Measurements from ENCODE around the gene HJV.

The HJV gene

DNA sequence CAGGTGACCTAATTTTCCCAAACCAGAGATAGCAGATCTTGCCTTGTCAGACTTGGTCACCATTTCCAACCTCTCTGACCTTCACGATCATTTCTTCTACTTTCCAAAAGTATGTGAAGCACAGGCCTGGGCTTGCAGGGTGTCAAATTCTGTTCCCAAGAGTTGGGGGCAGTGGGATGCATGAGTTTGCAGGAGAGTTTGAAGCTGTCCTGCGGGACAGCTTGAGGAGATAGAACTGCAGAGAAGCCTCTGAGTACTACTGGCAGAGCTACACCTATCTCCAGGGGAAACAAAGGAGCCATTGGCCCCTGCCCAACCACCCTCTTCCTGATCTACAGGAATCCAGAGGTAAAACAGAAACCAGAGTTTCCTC, 36.4 kb downstream of the HJV start:
- DNase-seq (ENCODE audit: low spot score in 2 of 2) = no peak
- Mint-ChIP-seq H3K4me1 (peaks cover 67% of the 10 kb centered on the region), H3K27ac (ENCODE audit: low read depth) (peak overlapping the region; percentile 85), H3K36me3 (ENCODE audit: insufficient read depth) (peaks cover 4% of the 10 kb centered on the region), H3K27me3 (no peaks in the 10 kb centered on the region), H3K4me3 (peak overlapping the region; percentile 49), H3K9me3 (no peaks in the 10 kb centered on the region)
- no peak for ATAC-seq (replicated peaks; ENCODE audit: extremely low read depth, poor library complexity, severe bottlenecking)

DNA sequence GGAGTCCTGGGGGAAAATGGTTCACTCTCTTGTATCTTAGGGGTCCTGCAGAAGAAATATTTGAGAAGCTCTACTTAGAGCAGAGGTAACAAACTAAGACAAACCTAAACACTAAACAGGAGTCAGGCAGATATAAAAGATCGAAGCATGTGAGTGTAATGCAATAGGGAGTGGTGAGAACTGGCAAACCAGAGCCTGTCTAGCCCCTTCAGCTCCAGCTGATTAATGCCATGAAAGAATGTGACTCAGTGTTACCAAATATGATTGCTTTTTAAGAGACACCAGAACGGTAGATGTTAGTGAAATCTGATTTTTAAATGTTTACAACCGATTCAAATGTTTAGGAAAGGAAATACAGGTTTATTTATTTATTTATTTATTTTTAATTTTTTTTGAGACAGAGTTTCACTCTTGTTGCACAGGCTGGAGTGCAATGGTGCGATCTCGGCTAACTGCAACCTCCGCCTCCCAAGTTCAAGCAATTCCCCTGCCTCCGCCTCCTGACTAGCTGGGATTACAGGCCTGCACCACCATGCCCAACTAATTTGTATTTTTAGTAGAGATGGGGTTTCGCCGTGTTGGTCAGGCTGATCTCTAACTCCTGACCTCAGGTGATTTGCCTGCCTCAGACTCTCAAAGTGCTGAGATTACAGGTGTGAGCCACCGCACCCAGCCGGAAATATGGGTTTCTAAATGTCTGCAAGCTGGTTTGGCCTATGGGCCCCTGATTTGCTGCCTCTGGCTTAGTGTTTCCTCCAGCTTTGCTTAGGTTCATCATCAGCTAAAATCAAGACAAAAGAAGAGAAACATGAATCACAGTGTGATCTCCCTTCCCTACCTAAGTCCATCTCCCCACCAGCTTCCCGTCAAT, 37.3 kb downstream of the HJV start:
- Mint-ChIP-seq H3K36me3 (ENCODE audit: insufficient read depth) (peaks cover 4% of the 10 kb centered on the region), H3K4me3 (peak overlapping the region; percentile 49), H3K9me3 (no peaks in the 10 kb centered on the region), H3K4me1 (peaks cover 65% of the 10 kb centered on the region), H3K27me3 (no peaks in the 10 kb centered on the region), H3K27ac (ENCODE audit: low read depth) (peak overlapping the region; percentile 85)
- DNase-seq (ENCODE audit: low spot score in 2 of 2) (peak in 1 of 2 donors; percentile 30), ATAC-seq (replicated peaks; ENCODE audit: extremely low read depth, poor library complexity, severe bottlenecking) (peak; percentile 49)

DNA sequence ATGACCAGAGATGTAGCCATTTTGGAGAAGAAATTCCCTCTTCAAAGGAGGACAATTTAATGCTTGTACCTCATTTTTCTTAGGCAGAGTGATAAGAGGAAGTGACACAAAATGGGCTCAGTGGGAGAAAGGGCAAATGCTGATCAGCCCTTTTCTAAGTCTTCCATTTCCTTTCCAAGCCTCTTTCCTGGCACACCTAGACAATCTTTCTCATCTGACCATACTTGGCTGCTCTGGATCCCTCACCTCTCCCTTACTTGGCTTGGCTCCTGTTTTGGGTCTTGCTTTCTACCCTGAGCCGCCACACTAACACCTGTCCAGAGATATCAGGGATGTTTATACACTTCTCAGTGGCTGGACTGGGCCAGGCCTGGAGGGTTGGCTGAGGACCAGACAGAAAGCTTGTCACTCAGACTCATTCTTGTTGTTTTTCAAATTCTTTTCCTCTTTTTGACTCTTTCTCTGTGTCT, 38.3 kb downstream of the HJV start:
- Mint-ChIP-seq H3K36me3 (ENCODE audit: insufficient read depth) (peaks cover 5% of the 10 kb centered on the region), H3K4me1 (peaks cover 58% of the 10 kb centered on the region), H3K27ac (ENCODE audit: low read depth) (peak overlapping the region; percentile 85), H3K4me3 (no peak overlapping the region), H3K9me3 (no peaks in the 10 kb centered on the region), H3K27me3 (no peaks in the 10 kb centered on the region)
- DNase-seq (ENCODE audit: low spot score in 2 of 2) (no peak), ATAC-seq (replicated peaks; ENCODE audit: extremely low read depth, poor library complexity, severe bottlenecking) (no peak)

DNA sequence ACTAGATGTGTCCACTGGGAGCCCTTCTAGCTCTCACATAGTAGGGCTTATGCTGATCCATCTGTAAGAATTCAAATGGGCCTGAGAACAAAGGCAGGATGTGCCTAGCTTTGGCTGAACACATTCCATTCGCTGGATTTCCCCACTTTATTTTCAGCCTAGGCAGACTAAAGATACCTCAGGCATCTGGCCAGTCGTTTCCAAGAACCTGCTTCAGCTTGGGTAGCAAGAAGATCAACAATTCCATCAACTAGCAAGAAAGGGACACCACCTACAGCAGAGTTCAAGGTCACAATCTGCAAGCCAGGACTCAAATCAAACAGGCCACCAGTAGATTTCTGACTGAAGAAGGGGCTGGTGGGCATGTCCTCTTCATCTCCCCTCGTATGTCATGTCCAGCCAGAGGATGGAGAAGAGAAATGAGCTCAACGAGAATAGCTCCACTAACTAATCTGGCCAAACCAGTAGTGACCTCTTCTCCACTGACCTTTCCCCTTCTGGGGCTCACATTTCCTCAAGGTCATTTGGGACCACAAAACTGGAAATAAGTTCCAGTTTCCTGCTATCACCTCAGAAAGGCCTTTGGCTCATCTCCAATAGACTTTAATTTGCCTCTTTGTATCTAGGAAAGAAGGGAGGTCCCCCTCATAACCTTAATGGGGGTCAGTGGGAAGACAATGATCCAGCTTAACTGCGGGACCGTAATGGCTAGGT, 39.4 kb downstream of the HJV start:
- Mint-ChIP-seq H3K4me3 (no peak overlapping the region), H3K27me3 (no peaks in the 10 kb centered on the region), H3K4me1 (peaks cover 51% of the 10 kb centered on the region), H3K27ac (ENCODE audit: low read depth) (peak overlapping the region; percentile 85), H3K36me3 (ENCODE audit: insufficient read depth) (peaks cover 11% of the 10 kb centered on the region), H3K9me3 (no peaks in the 10 kb centered on the region)
- no peak for ATAC-seq (replicated peaks; ENCODE audit: extremely low read depth, poor library complexity, severe bottlenecking)
- no peak for DNase-seq (ENCODE audit: low spot score in 2 of 2)

DNA sequence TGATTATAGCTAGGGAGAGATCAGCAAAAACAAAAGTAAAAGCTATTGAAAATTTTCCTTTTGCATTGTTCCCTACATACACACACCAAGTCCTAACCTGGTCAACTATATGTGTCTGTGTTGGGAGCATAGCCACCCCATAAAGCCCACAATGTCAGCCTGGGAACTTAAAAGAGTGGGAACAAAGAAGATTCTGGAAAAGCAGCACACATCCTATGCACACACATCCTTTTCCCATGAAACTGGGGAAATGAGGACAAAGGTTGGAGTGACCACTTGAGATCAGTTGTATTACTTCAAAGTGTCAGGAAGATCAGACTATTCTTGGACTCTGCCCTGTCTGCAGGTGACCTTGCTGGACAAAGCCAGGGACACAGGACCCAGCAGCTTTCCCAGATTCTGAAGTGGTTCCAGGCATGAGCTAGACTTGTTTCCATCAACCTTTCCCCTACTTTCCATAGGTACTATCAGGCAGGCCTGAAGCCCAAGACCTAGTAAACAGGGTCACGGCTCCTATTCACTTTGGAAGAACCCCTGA, 41.0 kb downstream of the HJV start:
- Mint-ChIP-seq H3K9me3 (no peaks in the 10 kb centered on the region), H3K4me1 (peaks cover 42% of the 10 kb centered on the region), H3K27ac (ENCODE audit: low read depth) (no peak overlapping the region), H3K4me3 (no peak overlapping the region), H3K27me3 (no peaks in the 10 kb centered on the region), H3K36me3 (ENCODE audit: insufficient read depth) (peaks cover 12% of the 10 kb centered on the region)
- DNase-seq (ENCODE audit: low spot score in 2 of 2) = no peak
- no peak for ATAC-seq (replicated peaks; ENCODE audit: extremely low read depth, poor library complexity, severe bottlenecking)

DNA sequence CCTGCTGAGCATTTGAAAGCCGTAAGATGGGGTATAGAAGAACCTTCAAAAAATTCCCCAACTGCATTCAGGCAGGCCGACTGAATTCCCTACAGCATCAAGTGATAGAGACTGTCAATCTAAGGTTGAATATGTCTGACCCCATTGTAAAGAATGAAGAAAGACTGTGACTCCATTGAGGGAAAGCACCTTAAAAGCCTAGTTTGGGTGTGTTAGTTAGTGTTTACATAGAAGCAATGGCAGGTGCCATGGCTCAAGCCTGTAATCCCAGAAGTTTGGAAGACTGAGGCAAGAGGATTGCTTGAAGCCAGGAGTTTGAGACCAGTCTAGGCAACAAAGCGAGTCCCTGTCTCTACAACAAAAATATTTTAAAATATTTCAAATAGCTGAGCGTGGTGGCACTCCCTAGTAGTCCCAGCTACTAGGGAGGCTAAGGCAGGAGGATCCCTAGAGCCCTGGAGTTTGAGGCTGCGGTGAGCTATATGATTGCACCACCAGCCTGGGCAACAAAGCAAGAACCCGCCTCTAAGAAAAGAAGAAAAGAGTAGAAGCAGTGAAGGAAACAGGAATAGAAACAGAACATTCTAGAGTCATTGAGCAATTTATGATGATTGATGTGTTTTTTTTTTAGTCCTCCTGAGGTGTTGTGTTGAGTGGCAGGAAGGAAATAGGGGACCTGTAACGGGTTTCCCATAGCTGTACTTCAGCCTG, 41.6 kb downstream of the HJV start:
- H3K36me3 Mint-ChIP-seq (ENCODE audit: insufficient read depth) = peaks cover 12% of the 10 kb centered on the region
- peaks cover 39% of the 10 kb centered on the region for H3K4me1 Mint-ChIP-seq
- H3K27ac Mint-ChIP-seq (ENCODE audit: low read depth) = no peak overlapping the region
- no peak overlapping the region for H3K4me3 Mint-ChIP-seq
- ATAC-seq (replicated peaks; ENCODE audit: extremely low read depth, poor library complexity, severe bottlenecking) = peak; percentile 47
- H3K27me3 Mint-ChIP-seq = no peaks in the 10 kb centered on the region
- DNase-seq (ENCODE audit: low spot score in 2 of 2) = no peak
- H3K9me3 Mint-ChIP-seq = no peaks in the 10 kb centered on the region

DNA sequence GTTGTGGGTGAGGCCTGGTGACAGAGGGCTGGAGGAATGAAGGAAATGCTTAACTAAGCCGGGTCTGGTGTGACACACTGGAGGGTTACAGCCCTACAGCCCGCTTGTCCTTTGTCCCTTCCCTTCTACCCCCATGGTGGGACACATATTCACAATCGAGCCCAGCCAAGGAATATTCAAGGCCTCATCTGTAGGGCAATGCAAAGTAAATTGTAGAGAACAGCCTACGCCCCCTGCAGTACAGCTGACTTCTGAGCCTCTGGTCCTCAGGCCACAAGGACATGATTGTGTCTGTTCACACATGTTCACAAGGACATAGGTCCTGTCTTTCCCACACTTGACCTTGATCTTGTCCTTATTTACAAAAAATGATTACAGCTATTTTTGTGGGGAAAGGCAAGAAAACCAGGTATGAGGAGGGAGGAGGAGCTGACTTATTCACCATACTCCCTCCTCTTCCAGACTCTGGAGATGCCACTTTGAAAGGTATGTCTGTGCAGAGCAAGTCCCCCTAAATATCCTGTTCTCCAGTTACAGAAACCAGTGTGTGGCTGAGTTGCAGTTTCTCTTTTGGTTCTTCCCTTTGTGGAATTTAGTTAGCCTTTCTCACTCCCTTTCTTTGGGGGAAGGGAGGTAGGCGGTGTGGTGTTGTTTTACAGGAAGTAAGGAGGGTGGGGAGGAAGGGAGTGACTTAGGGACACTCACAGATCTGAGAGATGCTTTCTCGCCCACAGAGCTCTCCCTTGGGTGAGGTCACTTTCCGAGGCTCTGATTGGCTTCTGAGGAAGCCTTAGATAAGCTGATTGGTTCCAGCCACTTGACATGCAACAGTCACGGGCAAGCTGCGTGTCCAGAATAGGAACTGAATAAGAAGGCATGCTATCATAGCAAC, 42.4 kb downstream of the HJV start:
- peak in 1 of 2 donors; percentile 56 for DNase-seq (ENCODE audit: low spot score in 2 of 2)
- H3K36me3 Mint-ChIP-seq (ENCODE audit: insufficient read depth) = peaks cover 11% of the 10 kb centered on the region
- no peak overlapping the region for H3K27ac Mint-ChIP-seq (ENCODE audit: low read depth)
- H3K4me3 Mint-ChIP-seq = no peak overlapping the region
- peaks cover 34% of the 10 kb centered on the region for H3K4me1 Mint-ChIP-seq
- peak; percentile 76 for ATAC-seq (replicated peaks; ENCODE audit: extremely low read depth, poor library complexity, severe bottlenecking)
- no peaks in the 10 kb centered on the region for H3K9me3 Mint-ChIP-seq
- H3K27me3 Mint-ChIP-seq = no peaks in the 10 kb centered on the region

DNA sequence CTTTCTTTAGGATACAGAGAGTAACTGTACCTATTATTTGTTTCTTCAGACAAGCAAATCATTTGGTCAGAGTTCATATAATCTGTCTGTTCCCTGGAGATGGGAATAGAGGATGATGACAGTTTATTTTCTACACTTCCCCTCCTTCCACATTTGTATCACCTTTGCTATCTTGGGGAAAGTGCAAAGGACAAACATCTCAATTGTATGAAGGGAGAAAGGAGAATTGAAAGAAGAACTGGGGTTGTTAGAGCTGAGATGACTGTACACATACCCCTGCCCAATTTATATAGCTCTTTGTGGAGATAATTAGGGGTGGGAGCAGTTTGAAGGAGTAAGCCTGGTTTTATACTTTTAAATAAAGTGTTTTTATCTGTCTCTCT, 43.1 kb downstream of the HJV start:
- Mint-ChIP-seq H3K4me3 (no peak overlapping the region), H3K27me3 (no peaks in the 10 kb centered on the region), H3K9me3 (no peaks in the 10 kb centered on the region), H3K4me1 (peaks cover 28% of the 10 kb centered on the region), H3K27ac (ENCODE audit: low read depth) (no peak overlapping the region), H3K36me3 (ENCODE audit: insufficient read depth) (peaks cover 8% of the 10 kb centered on the region)
- DNase-seq (ENCODE audit: low spot score in 2 of 2) = no peak
- ATAC-seq (replicated peaks; ENCODE audit: extremely low read depth, poor library complexity, severe bottlenecking) = no peak

DNA sequence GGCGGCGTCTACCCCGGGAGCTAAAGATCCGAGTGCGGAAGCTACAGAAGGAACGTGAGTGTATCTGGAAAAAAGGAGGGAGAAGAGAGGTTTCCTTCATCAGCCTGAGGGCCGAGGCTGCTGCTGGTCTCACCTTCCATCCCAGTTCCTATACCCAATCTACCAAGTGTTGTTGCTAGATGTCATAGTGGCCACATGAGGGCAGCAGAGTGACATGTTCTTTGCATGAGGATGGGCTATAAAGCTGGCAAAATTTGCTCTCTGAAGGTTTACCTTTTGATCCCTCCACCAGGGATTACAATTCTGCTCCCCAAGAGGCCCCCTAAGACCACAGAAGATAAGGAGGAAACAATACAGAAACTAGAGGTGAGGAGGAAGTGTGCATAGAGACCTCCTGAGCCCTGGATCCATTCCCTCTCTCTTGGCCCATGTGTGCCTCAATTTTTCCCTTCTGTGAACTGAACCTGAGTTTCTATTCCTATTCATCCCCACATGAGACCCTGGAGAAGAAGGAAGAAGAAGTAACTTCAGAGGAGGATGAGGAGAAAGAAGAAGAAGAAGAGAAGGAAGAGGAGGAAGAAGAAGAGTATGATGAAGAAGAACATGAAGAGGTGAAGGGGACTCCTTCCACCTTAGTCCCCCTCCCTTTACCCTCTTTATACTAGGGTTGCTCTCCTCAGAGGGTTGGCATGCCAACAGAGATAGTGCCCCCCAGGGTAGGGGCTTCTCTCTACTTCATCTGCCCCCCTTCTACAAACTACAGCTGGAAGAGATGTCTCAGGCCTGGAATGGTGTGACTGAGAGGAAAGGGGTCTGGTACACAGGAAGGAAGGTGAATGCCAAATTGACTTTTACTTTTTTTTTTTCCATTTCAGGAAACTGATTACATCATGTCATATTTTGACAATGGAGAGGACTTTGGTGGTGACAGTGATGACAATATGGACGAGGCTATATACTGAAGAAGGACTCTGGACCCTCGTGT, 43.8 kb downstream of the HJV start:
- no peaks in the 10 kb centered on the region for H3K9me3 Mint-ChIP-seq
- peak; percentile 44 for ATAC-seq (replicated peaks; ENCODE audit: extremely low read depth, poor library complexity, severe bottlenecking)

DNA sequence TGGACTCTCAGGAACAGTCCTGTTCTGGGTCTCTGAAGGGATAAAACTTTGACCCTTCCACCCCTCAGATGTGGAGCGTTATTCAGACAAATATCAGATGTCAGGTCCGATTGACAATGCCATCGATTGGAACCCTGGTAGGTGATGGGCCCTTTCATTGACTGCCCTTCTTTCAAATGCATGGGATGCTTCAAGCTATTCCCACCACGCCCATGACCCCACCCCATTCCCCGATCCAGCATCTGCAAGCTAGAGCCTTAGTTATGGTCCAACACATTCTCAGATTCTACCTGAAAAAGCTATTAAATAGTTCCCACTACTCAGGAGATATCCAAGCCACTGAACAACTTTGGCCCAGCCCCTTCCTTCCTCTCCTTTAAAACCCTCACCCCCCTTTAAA, 44.5 kb downstream of the HJV start:
- Mint-ChIP-seq H3K36me3 (ENCODE audit: insufficient read depth) (peaks cover 8% of the 10 kb centered on the region), H3K27me3 (no peaks in the 10 kb centered on the region), H3K4me3 (no peak overlapping the region), H3K9me3 (no peaks in the 10 kb centered on the region), H3K27ac (ENCODE audit: low read depth) (no peak overlapping the region), H3K4me1 (peaks cover 20% of the 10 kb centered on the region)
- ATAC-seq (replicated peaks; ENCODE audit: extremely low read depth, poor library complexity, severe bottlenecking) = no peak
- DNase-seq (ENCODE audit: low spot score in 2 of 2) = no peak

More for the DNA sequence above, 43.8 kb downstream of the HJV start:
- H3K4me1 Mint-ChIP-seq = peaks cover 26% of the 10 kb centered on the region
- H3K4me3 Mint-ChIP-seq = no peak overlapping the region
- H3K36me3 Mint-ChIP-seq (ENCODE audit: insufficient read depth) = peaks cover 8% of the 10 kb centered on the region
- H3K27me3 Mint-ChIP-seq = no peaks in the 10 kb centered on the region
- no peak overlapping the region for H3K27ac Mint-ChIP-seq (ENCODE audit: low read depth)
- DNase-seq (ENCODE audit: low spot score in 2 of 2) = peak; percentile 54 to 59

DNA sequence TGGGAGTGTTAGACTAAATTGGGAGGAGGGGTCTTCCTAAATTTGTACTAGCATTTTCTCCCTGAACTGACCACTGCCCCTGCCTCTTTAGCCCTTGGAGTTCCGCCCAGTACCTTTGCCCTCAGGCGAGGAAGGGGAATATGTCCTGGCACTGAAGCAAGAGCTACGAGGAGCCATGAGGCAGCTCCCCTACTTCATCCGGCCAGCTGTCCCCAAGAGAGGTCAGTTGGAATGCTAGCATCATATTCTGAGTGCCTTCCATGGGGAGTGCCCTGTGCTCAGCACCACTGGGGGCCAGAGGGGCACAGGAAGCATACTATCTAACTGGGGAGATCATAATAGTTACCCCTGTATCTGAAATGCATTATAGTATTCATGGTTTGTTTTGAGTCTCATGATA, 46.3 kb downstream of the HJV start:
- Mint-ChIP-seq H3K9me3 (no peaks in the 10 kb centered on the region), H3K27ac (ENCODE audit: low read depth) (no peak overlapping the region), H3K27me3 (no peaks in the 10 kb centered on the region), H3K4me1 (peaks cover 13% of the 10 kb centered on the region), H3K36me3 (ENCODE audit: insufficient read depth) (peaks cover 8% of the 10 kb centered on the region), H3K4me3 (no peak overlapping the region)
- DNase-seq (ENCODE audit: low spot score in 2 of 2) (no peak), ATAC-seq (replicated peaks; ENCODE audit: extremely low read depth, poor library complexity, severe bottlenecking) (no peak)
